ENCODE results near the gene ALPI.
"Not testable (repeated sequence)": the region's sequence is repeated elsewhere in the genome, so short reads cannot be mapped to it uniquely, and the experiment has no call there.

The ALPI gene

DNA sequence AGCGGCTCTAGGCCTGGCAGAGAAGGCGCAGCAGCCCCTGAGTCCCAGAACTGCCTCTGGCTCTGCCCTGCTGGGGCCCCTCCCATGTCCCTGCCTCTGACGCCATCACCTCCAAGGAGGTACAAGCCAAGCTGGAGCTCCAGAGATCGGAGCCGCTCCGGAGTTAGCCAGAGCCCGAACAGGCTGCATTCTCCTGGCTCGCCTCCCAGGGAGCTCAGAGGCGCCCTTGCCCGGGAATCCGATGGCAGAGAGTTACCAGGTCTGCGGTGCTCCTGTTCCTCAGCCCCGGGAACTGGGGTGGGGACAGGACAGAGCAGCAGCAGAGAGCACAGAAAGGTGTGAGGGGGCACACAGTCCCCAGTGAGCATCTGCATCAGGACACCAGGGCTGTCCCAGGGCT is 12.9 kb upstream of the ALPI start:
- DNase-seq (ENCODE audit: low spot score) = not testable (repeated sequence)

DNA sequence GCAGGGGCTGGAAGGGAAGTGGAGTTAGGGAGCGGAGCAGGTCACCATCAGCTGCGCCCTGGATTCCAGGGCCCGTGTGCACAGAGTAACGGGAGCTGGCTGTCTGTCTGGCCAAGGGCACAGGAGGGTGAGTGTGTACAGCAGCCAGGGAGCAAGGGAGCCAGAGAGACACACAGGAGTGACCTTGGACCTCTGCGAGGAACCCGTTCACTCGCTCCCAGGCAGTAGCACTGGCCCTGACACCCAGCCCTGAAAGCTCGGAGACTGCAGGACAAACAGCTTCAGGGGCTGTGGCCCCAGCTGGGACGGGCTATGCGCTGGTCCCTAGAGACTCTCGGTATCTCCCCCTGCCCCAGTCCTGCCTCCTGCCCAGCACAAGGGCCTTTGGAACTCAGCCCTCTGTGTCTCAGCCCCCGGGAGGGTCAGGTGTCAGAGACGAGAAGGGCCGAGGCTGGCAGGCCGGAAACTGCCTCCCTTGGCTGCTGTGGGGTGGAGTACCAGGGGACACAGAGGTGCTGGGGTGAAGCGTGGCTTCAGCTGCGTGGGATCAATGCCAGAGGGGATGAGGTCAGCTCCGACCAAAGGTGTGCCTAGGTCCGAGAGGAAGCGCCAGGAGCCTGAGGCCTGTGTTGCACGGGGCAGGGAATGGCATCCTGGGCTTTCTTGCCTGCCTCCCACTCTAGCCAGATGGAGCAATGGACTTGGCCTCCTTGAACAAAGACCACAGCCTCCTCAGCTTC is 12.1 kb upstream of the ALPI start:
- not testable (repeated sequence) for DNase-seq (ENCODE audit: low spot score)

DNA sequence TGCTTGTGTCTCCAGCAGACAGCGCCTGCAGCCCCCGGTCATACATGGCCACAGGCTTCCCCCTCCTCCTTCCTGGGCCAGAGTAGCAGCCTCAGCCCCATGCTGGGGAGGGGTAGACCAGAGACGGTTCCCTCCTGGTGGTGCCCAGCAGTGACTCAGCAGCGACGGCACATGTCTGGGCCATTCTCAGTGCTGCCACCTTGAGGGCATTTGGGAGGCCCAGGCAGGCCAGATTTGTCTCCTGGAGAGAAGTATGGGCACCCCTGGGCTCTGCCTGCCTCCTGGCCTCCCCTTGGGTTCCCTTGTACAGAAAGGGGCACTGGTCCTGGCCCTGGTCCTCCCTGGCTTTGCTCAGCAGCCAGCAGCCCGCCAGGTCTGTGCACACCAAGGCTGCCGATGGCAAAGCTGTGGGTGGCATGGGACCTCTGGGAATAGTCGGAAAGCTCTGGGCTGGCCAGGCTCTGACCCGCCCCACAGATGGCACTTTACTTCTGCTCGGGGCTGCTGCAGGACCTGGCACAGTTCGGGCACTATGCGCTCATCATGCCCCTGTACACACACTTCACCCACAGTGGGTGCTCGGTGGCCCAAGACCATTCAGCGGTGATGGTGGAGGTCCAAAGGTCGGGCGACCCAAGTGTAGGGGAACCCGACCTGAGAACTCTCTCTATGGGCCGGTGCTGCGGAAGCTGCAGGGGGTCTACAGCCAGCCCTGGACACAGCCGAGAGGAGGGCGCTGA is 11.4 kb upstream of the ALPI start:
- no peak for DNase-seq (ENCODE audit: low spot score)

DNA sequence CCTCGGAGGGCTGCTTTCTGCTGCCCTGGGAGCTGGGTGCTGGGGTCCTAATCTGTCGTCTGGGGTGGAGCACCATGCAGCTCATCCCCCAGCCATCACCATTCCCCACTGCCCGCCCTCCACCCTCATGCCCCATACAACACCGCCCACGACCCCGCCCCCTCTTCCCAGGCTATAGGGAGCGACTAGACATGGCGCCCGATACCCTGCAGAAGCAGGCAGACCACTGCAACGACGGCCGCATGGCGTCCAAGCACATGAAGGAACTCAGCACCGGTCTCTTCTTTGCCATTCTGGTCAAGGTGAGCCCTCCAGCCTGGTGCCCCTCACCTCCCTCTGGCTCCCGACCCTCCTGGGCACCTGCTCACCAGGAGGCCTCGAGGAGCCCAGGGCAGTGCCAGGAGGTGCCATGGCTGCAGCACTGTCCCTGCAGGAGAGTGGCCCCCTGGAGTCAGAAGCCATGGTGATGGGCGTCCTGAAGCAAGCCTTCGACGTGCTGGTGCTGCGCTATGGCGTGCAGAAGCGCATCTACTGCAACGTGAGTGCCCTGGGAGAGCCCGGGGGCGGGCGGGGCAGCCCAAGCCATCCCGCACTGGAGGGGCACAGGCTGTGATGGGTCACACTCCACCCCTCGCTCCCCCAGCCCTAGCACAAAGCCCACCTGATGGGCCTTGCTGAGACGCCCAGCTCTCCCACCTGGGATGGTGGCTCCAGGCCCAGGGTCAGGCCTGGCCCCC is 10.6 kb upstream of the ALPI start:
- not testable (repeated sequence) for DNase-seq (ENCODE audit: low spot score)

DNA sequence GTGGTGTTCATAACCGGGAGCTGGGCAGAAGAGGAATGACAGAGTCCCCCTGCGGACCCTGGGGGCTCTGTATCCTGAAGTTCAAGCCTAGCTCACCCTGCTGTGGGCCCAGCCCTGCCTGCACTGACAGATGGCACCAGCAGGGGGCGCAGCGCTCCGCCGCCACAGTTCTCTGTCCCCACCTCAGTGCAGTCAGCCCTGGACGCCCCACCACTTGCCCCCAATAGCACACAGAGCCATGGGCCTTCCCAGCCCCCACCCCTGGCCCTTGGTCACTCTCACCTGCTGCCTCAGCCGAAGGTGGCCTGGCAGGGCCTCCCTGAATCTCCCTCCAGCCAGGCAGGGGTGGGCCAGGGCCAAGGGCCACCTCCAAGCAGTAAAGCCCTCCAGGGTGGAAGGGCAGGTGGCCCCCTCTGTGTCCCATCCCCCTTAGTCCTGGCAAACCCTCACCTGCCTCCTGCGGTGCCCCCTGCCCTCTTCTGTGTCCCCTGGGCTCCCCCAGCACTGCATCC is 9.6 kb upstream of the ALPI start:
- DNase-seq (ENCODE audit: low spot score) = not testable (repeated sequence)

DNA sequence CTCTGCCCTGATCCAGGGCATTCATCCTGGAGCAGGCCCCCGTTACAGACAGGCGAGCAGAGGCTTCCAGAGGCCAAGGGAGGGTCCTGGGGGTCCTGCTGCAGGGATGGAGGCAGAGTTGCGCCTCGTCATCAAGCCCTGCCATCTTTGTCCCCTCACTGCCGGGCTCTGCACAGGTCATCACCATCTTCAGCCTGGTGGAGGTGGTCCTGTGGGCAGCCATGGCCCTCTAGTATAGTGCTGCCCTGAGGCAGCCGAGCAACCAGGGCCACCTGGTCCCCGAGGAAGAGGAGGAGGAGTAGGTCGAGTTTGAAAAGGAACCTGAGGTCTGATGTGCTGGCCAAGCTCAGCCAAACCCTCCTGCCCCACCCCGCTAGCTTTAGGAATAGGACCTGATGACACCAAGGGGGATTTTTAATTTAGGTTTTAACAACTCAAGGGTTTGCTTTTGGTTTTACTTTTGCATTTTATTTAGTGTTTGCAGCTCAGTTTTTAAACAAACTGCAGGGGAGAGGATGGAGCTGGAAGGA is 8.8 kb upstream of the ALPI start:
- DNase-seq (ENCODE audit: low spot score) = no peak

DNA sequence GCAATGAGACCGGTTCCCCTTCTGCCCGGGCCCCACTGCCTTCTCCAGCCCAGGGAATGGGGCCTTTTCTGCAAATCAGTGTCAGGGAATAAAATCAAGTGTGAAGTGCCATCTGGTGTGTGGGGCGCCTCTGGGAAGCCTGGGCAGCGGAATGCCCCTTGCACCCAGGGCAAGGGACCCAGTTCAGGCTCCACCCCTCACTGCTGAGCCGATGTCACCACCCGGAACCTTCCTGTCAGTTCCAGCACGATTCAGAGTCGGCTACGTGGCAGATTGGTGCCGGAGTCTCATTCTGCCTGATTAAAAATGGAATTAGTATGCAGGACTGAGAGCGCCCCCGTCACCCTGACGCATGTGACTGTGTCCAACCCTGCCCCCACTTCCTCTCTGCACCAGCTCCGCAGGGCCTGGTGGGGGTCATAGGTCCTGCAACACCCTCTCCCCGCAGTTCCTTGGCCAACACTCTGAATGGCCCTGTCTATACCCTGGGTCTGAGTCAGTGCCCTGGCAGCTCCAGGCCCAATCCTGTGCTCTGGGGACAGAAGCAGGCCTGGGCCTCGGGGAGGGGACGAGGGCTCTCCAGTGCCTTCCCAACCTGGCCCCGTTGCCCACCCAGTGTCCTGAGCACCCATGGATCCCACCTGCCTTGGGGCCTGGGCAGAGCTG is 8.2 kb upstream of the ALPI start:
- peak; percentile 47 for DNase-seq (ENCODE audit: low spot score)

DNA sequence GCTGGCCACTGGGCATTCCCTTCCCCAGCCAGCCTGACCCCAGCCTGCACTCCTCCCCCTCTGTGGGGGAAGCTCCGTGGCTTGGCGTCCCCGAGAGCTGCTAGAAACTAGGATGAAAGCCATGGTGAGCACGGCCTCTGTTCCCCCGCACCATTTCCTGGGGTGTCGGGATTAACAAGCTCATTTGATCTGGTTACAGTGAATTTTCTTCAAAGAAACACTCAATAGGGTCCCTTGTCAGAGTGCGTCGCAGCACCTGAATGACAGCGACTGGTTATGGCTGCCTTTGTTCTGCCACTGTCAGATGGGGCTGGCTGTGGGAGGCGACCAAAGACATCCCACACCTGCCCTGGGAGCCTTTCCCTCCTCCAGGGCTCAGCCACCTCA is 7.7 kb upstream of the ALPI start:
- no peak for DNase-seq (ENCODE audit: low spot score)

DNA sequence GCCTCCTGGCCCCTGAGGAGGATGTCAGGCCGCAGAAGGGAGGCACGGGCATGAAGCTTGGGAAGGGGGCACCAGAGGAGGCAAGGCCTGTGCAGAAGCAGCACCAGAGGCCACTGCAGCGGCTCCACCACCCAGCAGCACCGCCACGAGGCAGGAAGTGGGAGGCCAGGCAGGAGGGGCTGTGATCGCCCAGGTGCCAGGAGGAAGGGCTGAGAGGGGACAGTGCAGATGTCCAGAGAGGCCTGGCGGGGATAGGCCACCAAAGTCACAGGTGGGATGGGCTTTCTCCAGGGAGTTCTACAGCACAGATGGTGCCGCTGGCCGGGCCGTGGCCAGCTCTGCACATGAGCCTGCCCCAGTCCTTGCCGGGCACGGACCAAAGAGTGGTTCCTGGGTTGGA is 6.0 kb upstream of the ALPI start:
- DNase-seq (ENCODE audit: low spot score) = no peak

DNA sequence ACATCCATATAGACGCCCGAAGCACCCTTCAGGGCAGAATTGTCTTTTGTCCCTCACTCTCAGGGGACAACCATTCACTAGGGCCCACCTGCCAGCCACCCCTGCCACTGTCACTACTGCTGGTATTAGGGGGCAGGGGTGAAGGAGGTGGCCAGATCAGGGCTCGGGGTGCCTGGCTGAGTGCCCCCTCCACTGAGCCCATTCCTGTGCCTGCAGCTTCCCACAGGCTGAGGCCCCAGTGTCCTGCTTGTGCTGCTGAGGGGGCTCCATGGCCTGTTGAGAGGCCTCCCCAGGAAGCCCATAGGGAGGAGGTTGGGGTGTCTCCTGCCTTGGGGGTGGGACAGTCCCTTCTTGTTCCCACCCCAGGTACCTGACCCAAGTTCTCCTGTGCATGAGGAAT is 4.3 kb upstream of the ALPI start:
- not testable (repeated sequence) for DNase-seq (ENCODE audit: low spot score)

DNA sequence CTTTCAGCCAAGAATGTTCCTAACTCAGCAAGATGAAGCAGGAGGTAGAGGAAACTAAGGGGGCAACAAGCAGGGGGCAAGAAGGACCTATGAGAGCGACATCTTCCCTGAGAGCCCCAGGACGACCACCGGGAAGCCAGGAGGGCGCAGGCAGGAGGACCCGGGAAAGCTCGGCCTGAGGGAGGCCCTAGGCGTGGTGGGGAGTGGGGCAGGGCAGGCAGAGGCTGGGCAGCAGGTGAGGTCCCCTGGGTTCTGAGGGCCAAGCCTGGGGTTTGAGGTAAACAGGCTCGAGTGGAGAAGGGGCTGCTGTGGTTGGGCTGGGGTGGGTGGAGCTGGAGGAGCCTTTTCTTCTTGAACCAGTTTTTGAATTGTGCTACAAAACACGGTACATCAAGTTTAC is 1.3 kb upstream of the ALPI start:
- no peak for DNase-seq (ENCODE audit: low spot score)

DNA sequence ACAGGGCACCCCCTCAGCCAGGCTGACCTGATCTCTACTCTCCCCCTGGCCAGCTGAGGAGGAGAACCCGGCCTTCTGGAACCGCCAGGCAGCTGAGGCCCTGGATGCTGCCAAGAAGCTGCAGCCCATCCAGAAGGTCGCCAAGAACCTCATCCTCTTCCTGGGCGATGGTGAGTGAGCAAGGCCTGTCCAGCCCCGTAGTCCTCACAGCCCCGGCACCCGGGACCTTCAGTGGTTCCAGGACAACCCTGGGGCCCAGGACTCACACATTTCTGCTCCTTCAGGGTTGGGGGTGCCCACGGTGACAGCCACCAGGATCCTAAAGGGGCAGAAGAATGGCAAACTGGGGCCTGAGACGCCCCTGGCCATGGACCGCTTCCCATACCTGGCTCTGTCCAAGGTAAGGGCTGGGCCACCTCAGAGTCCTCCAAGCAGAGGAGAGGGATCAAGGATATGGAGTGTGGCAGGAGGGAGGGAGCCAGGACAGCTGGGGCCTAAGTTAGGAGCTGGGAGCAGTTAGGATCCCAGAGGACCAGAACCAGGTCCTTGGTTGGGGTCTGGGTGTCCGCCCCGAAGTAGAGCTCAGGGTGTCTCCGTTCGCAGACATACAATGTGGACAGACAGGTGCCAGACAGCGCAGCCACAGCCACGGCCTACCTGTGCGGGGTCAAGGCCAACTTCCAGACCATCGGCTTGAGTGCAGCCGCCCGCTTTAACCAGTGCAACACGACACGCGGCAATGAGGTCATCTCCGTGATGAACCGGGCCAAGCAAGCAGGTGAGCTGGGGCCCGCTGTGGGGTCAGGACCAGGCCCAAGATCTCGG is 555 bp downstream of the ALPI start:
- DNase-seq (ENCODE audit: low spot score) = no peak

DNA sequence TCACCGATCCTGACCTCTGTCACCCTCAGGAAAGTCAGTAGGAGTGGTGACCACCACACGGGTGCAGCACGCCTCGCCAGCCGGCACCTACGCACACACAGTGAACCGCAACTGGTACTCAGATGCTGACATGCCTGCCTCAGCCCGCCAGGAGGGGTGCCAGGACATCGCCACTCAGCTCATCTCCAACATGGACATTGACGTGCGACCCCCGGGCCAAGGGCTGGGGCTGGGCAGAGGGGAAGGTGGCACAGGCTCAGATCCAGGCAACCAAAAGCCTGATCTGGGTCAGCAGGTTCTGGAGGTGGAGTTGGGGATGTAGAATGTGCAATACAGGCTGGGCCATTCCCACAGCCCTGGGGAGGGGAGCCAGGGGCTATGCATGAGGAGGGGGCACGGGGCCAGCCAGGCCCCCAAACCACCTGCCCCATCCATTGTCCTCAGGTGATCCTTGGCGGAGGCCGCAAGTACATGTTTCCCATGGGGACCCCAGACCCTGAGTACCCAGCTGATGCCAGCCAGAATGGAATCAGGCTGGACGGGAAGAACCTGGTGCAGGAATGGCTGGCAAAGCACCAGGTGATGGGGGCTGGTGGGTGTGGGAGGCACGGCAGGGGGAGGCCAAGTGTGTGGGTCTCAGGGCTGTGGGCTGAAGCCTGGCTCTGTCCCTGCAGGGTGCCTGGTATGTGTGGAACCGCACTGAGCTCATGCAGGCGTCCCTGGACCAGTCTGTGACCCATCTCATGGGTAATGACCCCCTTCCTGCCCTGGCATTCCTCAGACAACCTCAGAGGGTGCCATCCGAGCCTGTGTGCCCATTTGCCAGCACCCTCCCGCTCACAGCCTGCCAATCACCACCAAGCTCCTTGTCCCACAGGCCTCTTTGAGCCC is 1.4 kb downstream of the ALPI start:
- DNase-seq (ENCODE audit: low spot score) = no peak

DNA sequence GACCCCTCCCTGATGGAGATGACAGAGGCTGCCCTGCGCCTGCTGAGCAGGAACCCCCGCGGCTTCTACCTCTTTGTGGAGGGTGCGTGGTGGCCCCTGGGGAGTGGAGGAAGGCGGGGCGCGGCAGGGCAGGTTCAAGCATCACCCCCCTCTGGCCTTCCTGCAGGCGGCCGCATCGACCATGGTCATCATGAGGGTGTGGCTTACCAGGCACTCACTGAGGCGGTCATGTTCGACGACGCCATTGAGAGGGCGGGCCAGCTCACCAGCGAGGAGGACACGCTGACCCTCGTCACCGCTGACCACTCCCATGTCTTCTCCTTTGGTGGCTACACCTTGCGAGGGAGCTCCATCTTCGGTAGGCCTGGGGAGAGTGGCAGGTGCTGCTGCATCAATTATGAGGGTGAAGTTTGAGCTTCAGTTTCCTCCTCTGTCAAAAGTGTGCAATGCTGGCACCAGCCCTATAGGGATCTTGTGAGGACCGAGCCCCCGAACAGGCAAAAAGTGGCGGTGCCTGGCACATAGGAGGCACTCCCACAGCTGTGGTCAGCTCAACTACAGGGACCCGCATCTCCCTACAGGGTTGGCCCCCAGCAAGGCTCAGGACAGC is 2.2 kb downstream of the ALPI start:
- DNase-seq (ENCODE audit: low spot score) = no peak

DNA sequence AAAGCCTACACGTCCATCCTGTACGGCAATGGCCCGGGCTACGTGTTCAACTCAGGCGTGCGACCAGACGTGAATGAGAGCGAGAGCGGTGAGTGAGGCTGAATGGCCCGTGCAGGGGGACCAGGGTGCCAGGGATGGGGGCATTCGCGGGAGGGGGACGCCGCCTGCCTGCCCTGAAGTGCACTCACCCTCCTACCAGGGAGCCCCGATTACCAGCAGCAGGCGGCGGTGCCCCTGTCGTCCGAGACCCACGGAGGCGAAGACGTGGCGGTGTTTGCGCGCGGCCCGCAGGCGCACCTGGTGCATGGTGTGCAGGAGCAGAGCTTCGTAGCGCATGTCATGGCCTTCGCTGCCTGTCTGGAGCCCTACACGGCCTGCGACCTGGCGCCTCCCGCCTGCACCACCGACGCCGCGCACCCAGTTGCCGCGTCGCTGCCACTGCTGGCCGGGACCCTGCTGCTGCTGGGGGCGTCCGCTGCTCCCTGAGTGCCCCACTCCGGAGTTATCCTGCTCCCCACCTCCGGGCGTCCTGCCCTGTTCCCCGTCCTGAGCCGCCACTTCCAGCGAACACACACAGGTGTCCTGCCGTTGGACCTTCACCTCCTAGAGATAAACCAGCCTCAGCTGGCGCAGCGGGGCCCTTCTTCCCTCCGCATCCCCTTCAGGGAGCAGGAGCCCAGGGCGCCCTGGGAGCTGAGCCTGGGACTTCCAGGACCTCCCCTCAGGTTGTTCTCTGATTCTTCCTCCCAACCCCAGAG is 2.9 kb downstream of the ALPI start:
- DNase-seq (ENCODE audit: low spot score) = no peak

DNA sequence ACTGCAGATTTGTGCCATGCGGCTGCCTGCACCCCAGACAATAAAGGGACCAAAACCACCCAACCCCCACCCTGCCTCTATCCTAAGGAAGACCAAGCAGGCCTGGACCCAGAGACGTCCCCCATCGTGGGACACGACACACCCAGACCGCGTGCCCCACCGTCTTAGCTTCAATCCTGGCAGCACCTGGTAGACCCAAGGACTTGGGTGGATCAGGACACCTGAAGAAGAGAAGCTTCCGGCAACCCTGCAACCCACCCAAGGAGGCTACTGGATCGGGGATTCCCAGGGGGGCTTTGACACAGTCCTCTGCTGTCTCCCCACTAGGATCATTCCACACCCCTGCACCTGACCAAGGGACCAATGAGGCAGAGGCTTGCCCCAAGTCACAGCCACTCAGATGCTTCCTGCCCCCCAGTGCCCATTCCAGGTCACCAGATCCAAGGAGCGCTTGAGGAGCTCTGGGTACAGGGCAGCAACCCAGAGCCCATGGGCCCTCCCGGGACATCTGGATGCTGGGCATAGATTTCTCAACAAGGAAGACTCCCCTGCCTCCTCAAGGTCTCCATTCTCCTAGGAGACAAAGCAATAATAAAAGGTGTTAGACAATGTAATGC is 3.6 kb downstream of the ALPI start:
- DNase-seq (ENCODE audit: low spot score) = no peak

DNA sequence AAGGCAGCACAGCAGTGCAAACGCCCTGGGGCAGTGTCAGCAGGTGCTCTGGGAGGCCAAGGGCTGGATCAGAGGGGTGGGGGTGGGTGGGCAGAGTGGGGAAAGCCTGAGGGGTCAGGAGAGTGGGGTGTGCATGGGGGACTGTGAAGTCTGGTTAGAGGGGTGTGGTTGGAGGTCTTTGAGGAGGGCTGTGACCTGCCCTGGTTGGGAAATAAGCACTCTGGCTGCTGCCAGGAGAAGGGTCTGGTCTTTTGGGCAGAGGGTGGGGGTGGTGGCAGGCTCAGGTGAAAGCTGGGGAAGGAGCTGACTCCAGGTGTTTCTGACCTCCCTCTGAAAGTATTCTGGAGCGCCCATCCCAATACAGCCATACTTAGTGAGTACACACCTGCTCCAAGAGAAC is 4.2 kb downstream of the ALPI start:
- DNase-seq (ENCODE audit: low spot score) = no peak

Data from globus pallidus (tissue), 1 donor.